ENCODE measurements around the gene UROC1. TPM values are rescaled to one million over a fixed set of nuclear protein-coding genes. Genes with fewer than 3 reads are reported as not detected.

Gene UROC1
- total RNA-seq, 1 donor: not detected

- TF ChIP-seq, protein P1, sequence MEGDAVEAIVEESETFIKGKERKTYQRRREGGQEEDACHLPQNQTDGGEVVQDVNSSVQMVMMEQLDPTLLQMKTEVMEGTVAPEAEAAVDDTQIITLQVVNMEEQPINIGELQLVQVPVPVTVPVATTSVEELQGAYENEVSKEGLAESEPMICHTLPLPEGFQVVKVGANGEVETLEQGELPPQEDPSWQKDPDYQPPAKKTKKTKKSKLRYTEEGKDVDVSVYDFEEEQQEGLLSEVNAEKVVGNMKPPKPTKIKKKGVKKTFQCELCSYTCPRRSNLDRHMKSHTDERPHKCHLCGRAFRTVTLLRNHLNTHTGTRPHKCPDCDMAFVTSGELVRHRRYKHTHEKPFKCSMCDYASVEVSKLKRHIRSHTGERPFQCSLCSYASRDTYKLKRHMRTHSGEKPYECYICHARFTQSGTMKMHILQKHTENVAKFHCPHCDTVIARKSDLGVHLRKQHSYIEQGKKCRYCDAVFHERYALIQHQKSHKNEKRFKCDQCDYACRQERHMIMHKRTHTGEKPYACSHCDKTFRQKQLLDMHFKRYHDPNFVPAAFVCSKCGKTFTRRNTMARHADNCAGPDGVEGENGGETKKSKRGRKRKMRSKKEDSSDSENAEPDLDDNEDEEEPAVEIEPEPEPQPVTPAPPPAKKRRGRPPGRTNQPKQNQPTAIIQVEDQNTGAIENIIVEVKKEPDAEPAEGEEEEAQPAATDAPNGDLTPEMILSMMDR (IDR thresholded peaks at IDR 0.05; ENCODE audit: insufficient read depth, low read depth, low read length): no peak
- no peak overlapping the region for H3K4me3 ChIP-seq (ENCODE audit: low read depth, low read length)
- no peak for DNase-seq (ENCODE audit: low read depth)
These were observed 38.4 kb upstream of the UROC1 start for GRCh38 chr3:126555795-126556636.

DNA sequence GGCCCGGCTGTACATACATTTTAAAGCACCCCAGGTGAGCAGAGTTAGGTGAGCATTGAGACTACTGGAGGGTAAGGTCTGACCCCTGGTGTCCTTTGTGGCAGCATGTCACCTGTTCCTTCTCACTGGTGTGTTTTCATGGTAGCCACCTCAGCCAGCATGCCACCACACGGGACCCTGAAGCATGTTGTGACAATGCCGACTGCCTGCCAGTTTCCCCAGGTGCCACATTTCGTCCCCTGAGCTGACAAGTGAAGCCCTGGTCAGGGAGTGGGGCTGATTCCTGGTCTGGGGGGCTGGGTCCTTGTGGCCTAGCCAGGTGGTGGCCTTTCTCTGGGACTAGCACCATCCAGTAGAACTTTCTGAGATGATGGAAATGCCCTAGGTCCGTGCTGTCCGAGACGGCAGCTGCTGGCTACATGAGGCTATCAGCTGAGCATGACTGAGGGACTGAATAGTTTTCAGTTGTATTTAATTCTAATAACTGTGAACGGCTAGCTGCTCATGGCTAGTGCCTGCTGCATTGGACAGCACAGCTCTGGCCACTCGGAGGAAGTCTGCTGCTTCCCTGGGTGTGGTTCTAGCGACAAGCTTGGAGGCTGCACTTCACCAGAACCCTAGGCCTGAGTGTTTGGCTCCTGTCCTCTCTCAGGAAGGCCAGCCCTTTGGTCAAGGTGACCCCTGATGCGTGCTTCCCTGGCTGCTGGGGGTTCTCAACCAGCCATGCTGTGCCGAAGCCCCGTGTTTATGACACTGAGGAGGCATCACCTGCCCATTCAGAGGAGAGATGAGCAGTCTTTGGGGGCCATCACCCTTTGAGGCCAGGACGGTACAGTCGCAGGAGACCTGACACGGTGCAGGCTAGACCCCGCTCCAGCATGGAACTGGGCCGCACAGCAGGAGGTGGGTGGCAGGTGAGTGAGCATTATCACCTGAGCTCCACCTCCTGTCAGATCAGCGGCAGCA, 37.3 kb upstream of the UROC1 start:
- DNase-seq (ENCODE audit: low read depth): no peak
- TF ChIP-seq, protein P1 (IDR thresholded peaks at IDR 0.05; ENCODE audit: insufficient read depth, low read depth, low read length): no peak
- no peak overlapping the region for H3K4me3 ChIP-seq (ENCODE audit: low read depth, low read length)

DNA sequence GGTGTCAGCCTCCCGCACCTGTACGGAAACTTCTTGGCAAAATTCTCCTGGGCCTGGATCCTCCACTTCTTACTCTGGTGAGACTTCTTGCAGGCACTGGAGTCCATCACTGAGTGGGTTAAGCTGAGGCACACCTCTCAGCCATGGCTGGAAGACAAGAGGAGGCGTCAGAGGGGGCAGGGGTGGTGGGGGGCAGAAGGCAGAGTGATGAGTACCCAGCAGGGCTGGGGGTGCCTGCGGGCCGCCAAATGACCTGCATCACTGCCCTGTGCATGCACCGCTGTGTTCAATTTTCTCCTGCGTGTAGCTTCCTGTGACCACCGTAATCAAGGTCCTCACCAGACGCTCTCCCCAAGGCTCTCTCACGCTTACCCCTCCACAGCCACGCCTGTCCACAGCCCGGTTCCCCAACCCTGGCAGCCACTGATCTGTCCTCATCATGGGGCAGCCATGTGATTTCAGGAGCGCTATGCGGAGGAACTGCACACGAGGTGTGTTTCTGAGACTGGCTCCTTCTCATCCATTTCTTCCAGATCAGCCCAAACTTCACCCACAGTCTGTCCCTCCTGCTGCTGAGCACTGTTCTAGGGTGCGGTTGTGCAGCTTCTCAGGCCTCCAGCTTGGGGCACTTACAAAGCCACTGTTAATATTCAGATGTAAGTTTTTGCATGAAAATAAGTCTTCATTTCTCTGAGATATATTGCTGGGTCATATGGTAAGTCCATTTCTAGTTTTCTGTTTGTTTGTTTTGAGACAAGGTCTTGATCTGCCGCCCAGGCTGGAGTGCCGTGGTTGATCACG, 35.9 kb upstream of the UROC1 start:
- TF ChIP-seq, protein P1 (IDR thresholded peaks at IDR 0.05; ENCODE audit: insufficient read depth, low read depth, low read length): no peak

DNA sequence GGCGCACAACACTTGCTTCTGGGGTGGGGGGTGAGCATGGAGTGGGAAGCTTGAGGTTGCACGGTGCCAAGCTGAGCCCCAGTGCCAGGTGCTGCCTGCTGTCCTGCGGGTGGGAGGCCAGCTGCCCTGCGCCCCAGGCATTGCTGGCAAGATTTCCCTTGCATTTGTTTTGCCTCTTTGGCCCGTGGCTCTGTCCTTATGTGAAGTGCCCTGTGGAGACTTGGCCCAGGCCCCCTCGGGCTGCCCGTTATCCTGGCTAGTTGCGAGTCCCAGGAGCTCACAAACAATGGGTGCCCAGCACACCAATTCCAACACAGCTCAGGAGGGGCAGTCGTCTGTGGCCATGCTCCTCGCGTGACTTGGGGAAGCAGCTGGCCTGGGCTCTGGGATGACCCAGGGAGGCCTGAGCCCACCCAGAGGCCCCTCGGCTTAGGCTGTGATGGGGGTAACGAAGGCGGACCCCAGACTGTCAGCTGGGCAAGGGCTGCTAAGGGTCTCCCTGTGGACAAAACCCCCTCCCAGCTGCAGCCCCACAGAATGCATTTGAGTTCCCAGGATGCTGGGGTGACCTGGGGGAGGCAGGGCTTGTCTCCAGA, 35.2 kb upstream of the UROC1 start:
- no peak overlapping the region for H3K4me3 ChIP-seq (ENCODE audit: low read depth, low read length)
- TF ChIP-seq, protein P1 (IDR thresholded peaks at IDR 0.05; ENCODE audit: insufficient read depth, low read depth, low read length): no peak
- no peak for DNase-seq (ENCODE audit: low read depth)

More for the DNA sequence above, 35.9 kb upstream of the UROC1 start:
- no peak overlapping the region for H3K4me3 ChIP-seq (ENCODE audit: low read depth, low read length)
- DNase-seq (ENCODE audit: low read depth): no peak

- DNase-seq (ENCODE audit: low read depth): no peak
- TF ChIP-seq, protein P1 (IDR thresholded peaks at IDR 0.05; ENCODE audit: insufficient read depth, low read depth, low read length): no peak
- no peak overlapping the region for H3K4me3 ChIP-seq (ENCODE audit: low read depth, low read length)
These were observed 34.5 kb upstream of the UROC1 start for GRCh38 chr3:126551839-126552687.
